Activated T-cell treated with anti-CD3 and anti-CD28 coated beads, Interleukin-2, amount 50 U/mL, for 1 hour (primary cell): ENCODE measurements around the gene KCTD7.
"Not testable (repeated sequence)": the region's sequence is repeated elsewhere in the genome, so short reads cannot be mapped to it uniquely, and the experiment has no call there.

Experiments
- DNase-seq: peaks from one replicate; pipeline ENCODE4 v3.0.0-alpha.2; 2020

The KCTD7 gene

GRCh38 chr7:66655113-66655806 is 26.6 kb downstream of the KCTD7 start:
- not testable (repeated sequence) for DNase-seq

- DNase-seq = not testable (repeated sequence)
Measured at GRCh38 chr7:66655826-66656485, 27.3 kb downstream of the KCTD7 start.

- DNase-seq = no peak
Measured at GRCh38 chr7:66657798-66658197, 29.1 kb downstream of the KCTD7 start.

- no peak for DNase-seq
Measured at GRCh38 chr7:66662646-66663264, 34.1 kb downstream of the KCTD7 start.

GRCh38 chr7:66664590-66665293 is 36.1 kb downstream of the KCTD7 start:
- DNase-seq = no peak

- no peak for DNase-seq
Measured at GRCh38 chr7:66666313-66666952, 37.8 kb downstream of the KCTD7 start.

- DNase-seq = no peak
Measured at GRCh38 chr7:66667023-66667728, 38.5 kb downstream of the KCTD7 start.

GRCh38 chr7:66668112-66668511 is 39.4 kb downstream of the KCTD7 start:
- DNase-seq = no peak

- DNase-seq = no peak
Measured at GRCh38 chr7:66668677-66669076, 40.0 kb downstream of the KCTD7 start.

GRCh38 chr7:66669088-66669487 is 40.4 kb downstream of the KCTD7 start:
- no peak for DNase-seq

- DNase-seq = no peak
Measured at GRCh38 chr7:66669496-66669895, 40.8 kb downstream of the KCTD7 start.

GRCh38 chr7:66671034-66671433 is 42.4 kb downstream of the KCTD7 start:
- DNase-seq = no peak

- DNase-seq = not testable (repeated sequence)
Measured at GRCh38 chr7:66671486-66671885, 42.8 kb downstream of the KCTD7 start.

- DNase-seq = not testable (repeated sequence)
Measured at GRCh38 chr7:66672432-66673123, 43.9 kb downstream of the KCTD7 start.

GRCh38 chr7:66673124-66673640 is 44.5 kb downstream of the KCTD7 start:
- DNase-seq = not testable (repeated sequence)

GRCh38 chr7:66679633-66680244 is 51.1 kb downstream of the KCTD7 start:
- no peak for DNase-seq

- peak; percentile 94 for DNase-seq
Measured at GRCh38 chr7:66681491-66682349, 53.0 kb downstream of the KCTD7 start.

GRCh38 chr7:66682350-66683093 is 53.8 kb downstream of the KCTD7 start:
- DNase-seq = no peak

GRCh38 chr7:66683094-66683769 is 54.6 kb downstream of the KCTD7 start:
- DNase-seq = not testable (repeated sequence)
